ENCODE measurements around the gene UBASH3A.

The UBASH3A gene

GRCh38 chr21:42426424-42426823 is 22.7 kb downstream of the UBASH3A start:
- no peak overlapping the region for H3K27ac Mint-ChIP-seq
- no peak for TF ChIP-seq CTCF (IDR thresholded peaks at IDR 0.05)
- no peak for DNase-seq
- H3K27me3 Mint-ChIP-seq (ENCODE audit: low read depth, poor library complexity), result peaks cover 42% of the 10 kb centered on the region
- no peaks in the 10 kb centered on the region for H3K4me1 Mint-ChIP-seq
- peaks cover 5% of the 10 kb centered on the region for H3K9me3 Mint-ChIP-seq
- no peak overlapping the region for H3K4me3 Mint-ChIP-seq
- H3K36me3 Mint-ChIP-seq (ENCODE audit: low read depth), result no peaks in the 10 kb centered on the region

- Mint-ChIP-seq H3K27ac (no peak overlapping the region), H3K27me3 (ENCODE audit: low read depth, poor library complexity) (peaks cover 38% of the 10 kb centered on the region), H3K4me1 (no peaks in the 10 kb centered on the region), H3K4me3 (no peak overlapping the region), H3K9me3 (peaks cover 3% of the 10 kb centered on the region), H3K36me3 (ENCODE audit: low read depth) (no peaks in the 10 kb centered on the region)
- DNase-seq, result no peak
- TF ChIP-seq CTCF (IDR thresholded peaks at IDR 0.05), result no peak
Measured at GRCh38 chr21:42426876-42427480, 23.3 kb downstream of the UBASH3A start.

GRCh38 chr21:42427809-42428419 is 24.2 kb downstream of the UBASH3A start:
- no peak for DNase-seq
- no peak for TF ChIP-seq CTCF (IDR thresholded peaks at IDR 0.05)
- H3K9me3 Mint-ChIP-seq, result peaks cover 11% of the 10 kb centered on the region
- no peaks in the 10 kb centered on the region for H3K36me3 Mint-ChIP-seq (ENCODE audit: low read depth)
- H3K4me1 Mint-ChIP-seq, result no peaks in the 10 kb centered on the region
- H3K27me3 Mint-ChIP-seq (ENCODE audit: low read depth, poor library complexity), result peaks cover 42% of the 10 kb centered on the region
- no peak overlapping the region for H3K27ac Mint-ChIP-seq
- no peak overlapping the region for H3K4me3 Mint-ChIP-seq

- Mint-ChIP-seq H3K4me3 (no peak overlapping the region), H3K27ac (no peak overlapping the region), H3K4me1 (no peaks in the 10 kb centered on the region), H3K27me3 (ENCODE audit: low read depth, poor library complexity) (peaks cover 38% of the 10 kb centered on the region), H3K36me3 (ENCODE audit: low read depth) (no peaks in the 10 kb centered on the region), H3K9me3 (peaks cover 16% of the 10 kb centered on the region)
- TF ChIP-seq CTCF (IDR thresholded peaks at IDR 0.05), result no peak
- no peak for DNase-seq
Measured at GRCh38 chr21:42429021-42429420, 25.3 kb downstream of the UBASH3A start.

GRCh38 chr21:42429856-42430255 is 26.2 kb downstream of the UBASH3A start:
- Mint-ChIP-seq H3K4me3 (no peak overlapping the region), H3K9me3 (peaks cover 16% of the 10 kb centered on the region), H3K4me1 (no peaks in the 10 kb centered on the region), H3K36me3 (ENCODE audit: low read depth) (no peaks in the 10 kb centered on the region), H3K27me3 (ENCODE audit: low read depth, poor library complexity) (peaks cover 39% of the 10 kb centered on the region), H3K27ac (no peak overlapping the region)
- DNase-seq, result peak; percentile 74
- TF ChIP-seq CTCF (IDR thresholded peaks at IDR 0.05), result no peak

- Mint-ChIP-seq H3K9me3 (peaks cover 16% of the 10 kb centered on the region), H3K36me3 (ENCODE audit: low read depth) (no peaks in the 10 kb centered on the region), H3K4me3 (no peak overlapping the region), H3K27me3 (ENCODE audit: low read depth, poor library complexity) (peaks cover 38% of the 10 kb centered on the region), H3K4me1 (no peaks in the 10 kb centered on the region), H3K27ac (no peak overlapping the region)
- no peak for DNase-seq
- no peak for TF ChIP-seq CTCF (IDR thresholded peaks at IDR 0.05)
Measured at GRCh38 chr21:42430521-42430920, 26.8 kb downstream of the UBASH3A start.

Data from nephron progenitor cell (in vitro differentiated cells).